ENCODE measurements around the gene WWTR1.

WWTR1 gene

GRCh38 chr3:149625795-149626194 is 32.0 kb downstream of the WWTR1 start:
- FAIRE-seq: no peak
- no peak for DNase-seq (ENCODE audit: insufficient read length, low spot score)

- FAIRE-seq (no peak), DNase-seq (ENCODE audit: insufficient read length, low spot score) (no peak)
Measured at GRCh38 chr3:149623824-149624223, 34.0 kb downstream of the WWTR1 start.

GRCh38 chr3:149621218-149622005 is 36.4 kb downstream of the WWTR1 start:
- FAIRE-seq: no peak
- DNase-seq (ENCODE audit: insufficient read length, low spot score): no peak

GRCh38 chr3:149620291-149621020 is 37.4 kb downstream of the WWTR1 start:
- FAIRE-seq (no peak), DNase-seq (ENCODE audit: insufficient read length, low spot score) (no peak)

GRCh38 chr3:149619136-149619535 is 38.7 kb downstream of the WWTR1 start:
- FAIRE-seq (no peak), DNase-seq (ENCODE audit: insufficient read length, low spot score) (no peak)

- no peak for FAIRE-seq
Measured at GRCh38 chr3:149618151-149619123, 39.4 kb downstream of the WWTR1 start.

GRCh38 chr3:149615731-149616221 is 42.0 kb downstream of the WWTR1 start:
- DNase-seq (ENCODE audit: insufficient read length, low spot score) (no peak), FAIRE-seq (no peak)

More at GRCh38 chr3:149618151-149619123, 39.4 kb downstream of the WWTR1 start:
- no peak for DNase-seq (ENCODE audit: insufficient read length, low spot score)

- DNase-seq (ENCODE audit: insufficient read length, low spot score) (no peak), FAIRE-seq (no peak)
Measured at GRCh38 chr3:149613988-149614387, 43.8 kb downstream of the WWTR1 start.

- FAIRE-seq: no peak
- DNase-seq (ENCODE audit: insufficient read length, low spot score): no peak
Measured at GRCh38 chr3:149612456-149612855, 45.4 kb downstream of the WWTR1 start.

GRCh38 chr3:149611149-149611548 is 46.7 kb downstream of the WWTR1 start:
- no peak for FAIRE-seq
- no peak for DNase-seq (ENCODE audit: insufficient read length, low spot score)

GRCh38 chr3:149610351-149611105 is 47.3 kb downstream of the WWTR1 start:
- no peak for FAIRE-seq
- no peak for DNase-seq (ENCODE audit: insufficient read length, low spot score)

GRCh38 chr3:149609595-149609994 is 48.2 kb downstream of the WWTR1 start:
- peak; percentile 29 for DNase-seq (ENCODE audit: insufficient read length, low spot score)
- peak; percentile 45 for FAIRE-seq

GRCh38 chr3:149608987-149609386 is 48.8 kb downstream of the WWTR1 start:
- no peak for DNase-seq (ENCODE audit: insufficient read length, low spot score)
- no peak for FAIRE-seq

GRCh38 chr3:149605902-149606301 is 51.9 kb downstream of the WWTR1 start:
- no peak for DNase-seq (ENCODE audit: insufficient read length, low spot score)

GRCh38 chr3:149604125-149604875 is 53.5 kb downstream of the WWTR1 start:
- FAIRE-seq (no peak), DNase-seq (ENCODE audit: insufficient read length, low spot score) (no peak)

More at GRCh38 chr3:149605902-149606301, 51.9 kb downstream of the WWTR1 start:
- no peak for FAIRE-seq

- DNase-seq (ENCODE audit: insufficient read length, low spot score): no peak
Measured at GRCh38 chr3:149603126-149604074, 54.4 kb downstream of the WWTR1 start.

GRCh38 chr3:149600634-149601033 is 57.2 kb downstream of the WWTR1 start:
- DNase-seq (ENCODE audit: insufficient read length, low spot score) (no peak), FAIRE-seq (no peak)

More at GRCh38 chr3:149603126-149604074, 54.4 kb downstream of the WWTR1 start:
- FAIRE-seq: peak; percentile 28

GRCh38 chr3:149599236-149599635 is 58.6 kb downstream of the WWTR1 start:
- DNase-seq (ENCODE audit: insufficient read length, low spot score): no peak
- no peak for FAIRE-seq

Data from GM19239 (cell line).